Activated naive CD8-positive, alpha-beta T cell treated with anti-CD3 and anti-CD28 coated beads, Interleukin-2, amount 10 ng/mL, durations not matched to agents 7 days and 5 days (primary cell): ENCODE results near the gene ZFP69. TPM values are rescaled to one million over a fixed set of nuclear protein-coding genes. Genes with fewer than 3 reads are reported as not detected.

Experiments
- ATAC-seq: fragments of 150-1000 bp; cut with Tn5 transposase; one replicate; pipeline ENCODE4 v1.10.0; 2021; ENCODE audit warnings: low read depth, moderate library complexity
- POLR2A ChIA-PET: fragments of 350-600 bp; sonication (Branson Sonifier 250); formaldehyde crosslinking; loops from one replicate; lab custom pipeline; 2021; ENCODE audit warnings: antibody characterized with exemption; lab: Charles Lee
- DNase-seq: peaks from one replicate; pipeline ENCODE4 v3.0.0; 2021
- H3K27ac Mint-ChIP-seq: one replicate; pipeline ENCODE4 v1.8.0; 2022; ENCODE audit warnings: mild to moderate bottlenecking, mixed read lengths
- H3K27me3 Mint-ChIP-seq: one replicate; pipeline ENCODE4 v1.8.0; 2022; ENCODE audit warnings: mild to moderate bottlenecking, moderate library complexity, mixed read lengths
- H3K36me3 Mint-ChIP-seq: one replicate; pipeline ENCODE4 v1.8.0; 2021; ENCODE audit warnings: mild to moderate bottlenecking, mixed read lengths
- H3K4me1 Mint-ChIP-seq: one replicate; pipeline ENCODE4 v1.8.0; 2021; ENCODE audit warnings: mixed read lengths
- H3K4me3 Mint-ChIP-seq: one replicate; pipeline ENCODE4 v1.8.0; 2022; ENCODE audit warnings: mild to moderate bottlenecking, moderate library complexity, mixed read lengths
- H3K9me3 Mint-ChIP-seq: one replicate; pipeline ENCODE4 v1.8.0; 2021; ENCODE audit warnings: mixed read lengths
- total RNA-seq, 2 experiments: library from RNA; stranded (reverse); gene quantifications; one replicate each; pipeline ENCODE4 v1.2.3, GENCODE V29; 2021

ZFP69 gene
- 1 to 10 TPM; 2.3 to 2.9 TPM for total RNA-seq

GRCh38 chr1:40476924-40477677 is at the start of gene ZFP69:
ZFP69 (plus strand) TSS chr1:40477290; CDS start chr1:40479362, 2,072 bp downstream.
- Mint-ChIP-seq H3K4me3 (peak within 1 kb of the TSS; percentile 83), H3K36me3 (peaks cover 37% of the 10 kb centered on the region), H3K4me1 (peaks cover 7% of the 10 kb centered on the region), H3K9me3 (peaks cover 33% of the 10 kb centered on the region), H3K27me3 (no peaks in the 10 kb centered on the region), H3K27ac (peak within 1 kb of the TSS; percentile 75)
- peak; percentile 90 for DNase-seq
- POLR2A ChIA-PET, result interaction anchor here (0.7 to 1.8 kb wide), 3 partner anchors 26 to 31 kb away, joined by 3 to 6 read pairs (median 4); partner anchors contain the start of genes EXO5 and ZFP69B
- ATAC-seq, result peak; percentile 93

- POLR2A ChIA-PET, result no interaction called here
- peaks cover 44% of the 10 kb centered on the region for H3K36me3 Mint-ChIP-seq
- no peaks in the 10 kb centered on the region for H3K4me1 Mint-ChIP-seq
- H3K9me3 Mint-ChIP-seq, result no peaks in the 10 kb centered on the region
- no peaks in the 10 kb centered on the region for H3K27me3 Mint-ChIP-seq
- no peak overlapping the region for H3K27ac Mint-ChIP-seq
- DNase-seq (no peak), ATAC-seq (no peak)
- H3K4me3 Mint-ChIP-seq, result no peak overlapping the region
Observed at GRCh38 chr1:40431385-40431784, 45.7 kb upstream of the ZFP69 start.

GRCh38 chr1:40432644-40433390 is 44.3 kb upstream of the ZFP69 start:
- POLR2A ChIA-PET, result no interaction called here
- H3K9me3 Mint-ChIP-seq, result no peaks in the 10 kb centered on the region
- H3K4me1 Mint-ChIP-seq, result no peaks in the 10 kb centered on the region
- H3K36me3 Mint-ChIP-seq, result peaks cover 37% of the 10 kb centered on the region
- H3K27ac Mint-ChIP-seq, result no peak overlapping the region
- no peak for ATAC-seq
- H3K4me3 Mint-ChIP-seq, result no peak overlapping the region
- no peak for DNase-seq
- no peaks in the 10 kb centered on the region for H3K27me3 Mint-ChIP-seq

GRCh38 chr1:40435471-40435870 is 41.6 kb upstream of the ZFP69 start:
- no peak for ATAC-seq
- no peak overlapping the region for H3K4me3 Mint-ChIP-seq
- H3K36me3 Mint-ChIP-seq, result peaks cover 37% of the 10 kb centered on the region
- no peaks in the 10 kb centered on the region for H3K27me3 Mint-ChIP-seq
- peaks cover 1% of the 10 kb centered on the region for H3K9me3 Mint-ChIP-seq
- no peak for DNase-seq
- H3K27ac Mint-ChIP-seq, result no peak overlapping the region
- H3K4me1 Mint-ChIP-seq, result peaks cover 1% of the 10 kb centered on the region
- POLR2A ChIA-PET, result interaction anchor here (0.6 kb wide), 2 partner anchors 15 to 62 kb away, joined by 3 read pairs; no protein-coding TSS in a partner anchor

GRCh38 chr1:40435876-40436275 is 41.2 kb upstream of the ZFP69 start:
- DNase-seq, result no peak
- peaks cover 1% of the 10 kb centered on the region for H3K9me3 Mint-ChIP-seq
- H3K27ac Mint-ChIP-seq, result no peak overlapping the region
- H3K36me3 Mint-ChIP-seq, result peaks cover 35% of the 10 kb centered on the region
- peaks cover 1% of the 10 kb centered on the region for H3K4me1 Mint-ChIP-seq
- POLR2A ChIA-PET, result no interaction called here
- no peak overlapping the region for H3K4me3 Mint-ChIP-seq
- no peaks in the 10 kb centered on the region for H3K27me3 Mint-ChIP-seq
- no peak for ATAC-seq

GRCh38 chr1:40438391-40439015 is 38.6 kb upstream of the ZFP69 start:
- Mint-ChIP-seq H3K9me3 (peaks cover 1% of the 10 kb centered on the region), H3K27ac (no peak overlapping the region), H3K36me3 (peaks cover 19% of the 10 kb centered on the region), H3K27me3 (no peaks in the 10 kb centered on the region), H3K4me3 (no peak overlapping the region), H3K4me1 (peaks cover 1% of the 10 kb centered on the region)
- ATAC-seq (no peak), DNase-seq (no peak)
- POLR2A ChIA-PET, result no interaction called here

GRCh38 chr1:40439247-40439646 is 37.8 kb upstream of the ZFP69 start:
- Mint-ChIP-seq H3K9me3 (peaks cover 3% of the 10 kb centered on the region), H3K36me3 (peaks cover 23% of the 10 kb centered on the region), H3K27ac (no peak overlapping the region), H3K4me1 (peaks cover 1% of the 10 kb centered on the region), H3K4me3 (no peak overlapping the region), H3K27me3 (no peaks in the 10 kb centered on the region)
- POLR2A ChIA-PET, result no interaction called here
- DNase-seq (no peak), ATAC-seq (no peak)

GRCh38 chr1:40449684-40450494 is 27.2 kb upstream of the ZFP69 start, which contains the start of gene ZFP69B:
ZFP69B (plus strand) TSS chr1:40450476; CDS start chr1:40450962, 486 bp downstream.
- Mint-ChIP-seq H3K36me3 (peaks cover 58% of the 10 kb centered on the region), H3K9me3 (peaks cover 26% of the 10 kb centered on the region), H3K27ac (peak within 1 kb of the TSS; percentile 90), H3K27me3 (no peaks in the 10 kb centered on the region), H3K4me1 (peaks cover 23% of the 10 kb centered on the region), H3K4me3 (peak within 1 kb of the TSS; percentile 82)
- DNase-seq (peak; percentile 96), ATAC-seq (peak; percentile 88)
- POLR2A ChIA-PET, result interaction anchor here (0.7 to 2.4 kb wide), 5 partner anchors 28 to 82 kb away, joined by 3 to 15 read pairs (median 4); partner anchors contain the start of genes EXO5 and ZNF684

GRCh38 chr1:40450495-40451237 is 26.4 kb upstream of the ZFP69 start:
- ATAC-seq, result peak; percentile 64
- POLR2A ChIA-PET, result interaction anchor here (0.6 to 2.4 kb wide), 8 partner anchors 16 to 279 kb away, joined by 3 to 15 read pairs (median 4); partner anchors contain the start of genes EXO5, ZFP69 and ZNF684
- Mint-ChIP-seq H3K4me3 (peak overlapping the region; percentile 82), H3K27me3 (no peaks in the 10 kb centered on the region), H3K36me3 (peaks cover 58% of the 10 kb centered on the region), H3K27ac (peak overlapping the region; percentile 90), H3K9me3 (peaks cover 20% of the 10 kb centered on the region), H3K4me1 (peaks cover 23% of the 10 kb centered on the region)
- peak; percentile 70 for DNase-seq

- no peaks in the 10 kb centered on the region for H3K27me3 Mint-ChIP-seq
- peaks cover 23% of the 10 kb centered on the region for H3K4me1 Mint-ChIP-seq
- peak overlapping the region; percentile 82 for H3K4me3 Mint-ChIP-seq
- POLR2A ChIA-PET, result interaction anchor here (0.6 to 2.4 kb wide), 4 partner anchors 26 to 279 kb away, joined by 3 to 15 read pairs (median 4); partner anchors contain the start of genes ZFP69 and ZNF684
- H3K9me3 Mint-ChIP-seq, result peaks cover 21% of the 10 kb centered on the region
- ATAC-seq (no peak), DNase-seq (no peak)
- peaks cover 59% of the 10 kb centered on the region for H3K36me3 Mint-ChIP-seq
- peak overlapping the region; percentile 90 for H3K27ac Mint-ChIP-seq
Observed at GRCh38 chr1:40451238-40451585, 25.9 kb upstream of the ZFP69 start.

GRCh38 chr1:40454873-40455272 is 22.2 kb upstream of the ZFP69 start:
- Mint-ChIP-seq H3K4me1 (peaks cover 19% of the 10 kb centered on the region), H3K9me3 (peaks cover 47% of the 10 kb centered on the region), H3K27ac (no peak overlapping the region), H3K4me3 (no peak overlapping the region), H3K36me3 (peaks cover 88% of the 10 kb centered on the region), H3K27me3 (no peaks in the 10 kb centered on the region)
- DNase-seq (no peak), ATAC-seq (no peak)
- POLR2A ChIA-PET, result no interaction called here
